Measurements from ENCODE around the gene INPP5A. TPM values are rescaled to one million over a fixed set of nuclear protein-coding genes. Genes with fewer than 3 reads are reported as not detected.

INPP5A gene
- total and polyA plus RNA-seq, 2 donors (not counting 1 experiment from before 2014, with no cell fraction given) = 9.3 to 87.8 TPM

GRCh38 chr10:132664883-132665282, 127.3 kb downstream of the INPP5A start:
- Histone ChIP-seq H3K9ac (ENCODE audit: low read length) (no peak overlapping the region), H3K36me3 (replicated peaks in 1 of 2; ENCODE audit: control extremely low read depth in 1 of 2, control insufficient read depth in 1 of 2, extremely low read depth in 1 of 2, insufficient read depth in 2 of 2, low read length in 1 of 2) (peaks cover 0 to 8% of the 10 kb centered on the region in 2 experiments), H4K20me1 (ENCODE audit: control insufficient read depth, insufficient read depth, low read length, poor library complexity, severe bottlenecking) (no peaks in the 10 kb centered on the region), H3K4me3 (ENCODE audit: control extremely low read depth in 1 of 5, extremely low read depth in 1 of 5, insufficient read depth in 1 of 5, low read depth in 2 of 5, low read length in 4 of 5) (no peak overlapping the region), H3K4me1 (ENCODE audit: control insufficient read depth in 2 of 2, insufficient read depth in 2 of 2, low read length in 2 of 2) (peaks cover 0 to 3% of the 10 kb centered on the region in 2 donors), H3K27ac (ENCODE audit: low read length in 2 of 2) (no peak overlapping the region), H3K9me3 (ENCODE audit: control extremely low read depth in 1 of 3, control insufficient read depth in 2 of 3, insufficient read depth in 1 of 3, low read length in 2 of 3) (no peaks in the 10 kb centered on the region), H3K27me3 (replicated peaks in 1 of 4; ENCODE audit: control extremely low read depth in 1 of 4, control insufficient read depth in 3 of 4, insufficient read depth in 4 of 4, low read length in 3 of 4) (no peaks in the 10 kb centered on the region), H3K79me2 (ENCODE audit: control insufficient read depth, insufficient read depth, low read length) (peaks cover 10% of the 10 kb centered on the region), H3K4me2 (replicated peaks; ENCODE audit: low read depth, low read length, poor library complexity, severe bottlenecking) (no peak overlapping the region), H2AFZ (ENCODE audit: insufficient read depth, low read depth, low read length, poor library complexity, severe bottlenecking) (no peak overlapping the region)
- no peak for ATAC-seq (ENCODE audit: low read depth)
- ChIA-PET POLR2A (no interaction called here), CTCF (no interaction called here)
- intact Hi-C loops (cut with micrococcal nuclease) = no loop called here
- Mint-ChIP-seq H3K4me1 (no peaks in the 10 kb centered on the region), H3K9me3 (ENCODE audit: insufficient read depth) (no peaks in the 10 kb centered on the region), H3K27me3 (no peaks in the 10 kb centered on the region), H3K4me3 (no peak overlapping the region), H3K27ac (no peak overlapping the region)
- DNase-seq = no peak
- no peak for TF ChIP-seq CTCF (IDR thresholded peaks at IDR 0.05)
- no peak for TF ChIP-seq EZH2 (IDR thresholded peaks at IDR 0.05; ENCODE audit: borderline replicate concordance, insufficient read depth, low read depth, low read length, poor library complexity, severe bottlenecking)
- whole genome bisulfite sequencing (ENCODE audit: insufficient coverage) = 94% methylated on average over 15 of the region's 16 CpGs

GRCh38 chr10:132665946-132666704, 128.5 kb downstream of the INPP5A start:
- no peak overlapping the region for H2AFZ ChIP-seq (ENCODE audit: insufficient read depth, low read depth, low read length, poor library complexity, severe bottlenecking)
- no peaks in the 10 kb centered on the region for H3K27me3 ChIP-seq (replicated peaks in 1 of 4; ENCODE audit: control extremely low read depth in 1 of 4, control insufficient read depth in 3 of 4, insufficient read depth in 4 of 4, low read length in 3 of 4)
- no peak overlapping the region for H3K4me3 Mint-ChIP-seq
- ChIA-PET POLR2A (no interaction called here), CTCF (interaction anchor here (0.7 to 1.1 kb wide), 2 partner anchors 13 to 329 kb away, joined by 4 to 5 read pairs; no protein-coding TSS in a partner anchor)
- no peak overlapping the region for H3K27ac Mint-ChIP-seq
- H3K9ac ChIP-seq (ENCODE audit: low read length) = no peak overlapping the region
- DNase-seq (no peak), ATAC-seq (ENCODE audit: low read depth) (no peak)
- H3K4me1 Mint-ChIP-seq = no peaks in the 10 kb centered on the region
- 95% methylated on average over 11 of the region's 15 CpGs for WGBS (ENCODE audit: insufficient coverage)
- peaks cover 0 to 4% (median 0%) of the 10 kb centered on the region in 3 donors for H3K9me3 ChIP-seq (ENCODE audit: control extremely low read depth in 1 of 3, control insufficient read depth in 2 of 3, insufficient read depth in 1 of 3, low read length in 2 of 3)
- peaks cover 13% of the 10 kb centered on the region for H3K79me2 ChIP-seq (ENCODE audit: control insufficient read depth, insufficient read depth, low read length)
- H3K4me2 ChIP-seq (replicated peaks; ENCODE audit: low read depth, low read length, poor library complexity, severe bottlenecking) = no peak overlapping the region
- no peaks in the 10 kb centered on the region for H3K36me3 ChIP-seq (replicated peaks in 1 of 2; ENCODE audit: control extremely low read depth in 1 of 2, control insufficient read depth in 1 of 2, extremely low read depth in 1 of 2, insufficient read depth in 2 of 2, low read length in 1 of 2)
- peaks cover 4% of the 10 kb centered on the region for H4K20me1 ChIP-seq (ENCODE audit: control insufficient read depth, insufficient read depth, low read length, poor library complexity, severe bottlenecking)
- H3K27me3 Mint-ChIP-seq = no peaks in the 10 kb centered on the region
- TF ChIP-seq CTCF (IDR thresholded peaks at IDR 0.05) (no peak), EZH2 (IDR thresholded peaks at IDR 0.05; ENCODE audit: borderline replicate concordance, insufficient read depth, low read depth, low read length, poor library complexity, severe bottlenecking) (no peak)
- H3K4me3 ChIP-seq (ENCODE audit: control extremely low read depth in 1 of 5, extremely low read depth in 1 of 5, insufficient read depth in 1 of 5, low read depth in 2 of 5, low read length in 4 of 5) = no peak overlapping the region
- no peak overlapping the region for H3K27ac ChIP-seq (ENCODE audit: low read length in 2 of 2)
- H3K4me1 ChIP-seq (ENCODE audit: control insufficient read depth in 2 of 2, insufficient read depth in 2 of 2, low read length in 2 of 2) = peaks cover 0 to 3% of the 10 kb centered on the region in 2 donors
- intact Hi-C loops (cut with micrococcal nuclease) = no loop called here
- no peaks in the 10 kb centered on the region for H3K9me3 Mint-ChIP-seq (ENCODE audit: insufficient read depth)
